Bronchial epithelial cell (primary cell): ENCODE data around the gene PLXNA4. TPM values are rescaled to one million over a fixed set of nuclear protein-coding genes. Genes with fewer than 3 reads are reported as not detected.

Experiments
- DNase-seq: peaks from one replicate; pipeline ENCODE4 v3.0.0-alpha.2; 2010; ENCODE audit warnings: low read depth
- FAIRE-seq: peaks from 2 replicates; lab custom pipeline; 2011; peaks lifted over from hg19 to GRCh38; lab: Jason Lieb, UNC
- H3K27me3 ChIP-seq: 2 replicates; pipeline ENCODE4 v1.5.1; 2011; ENCODE audit warnings: low read length; ENCODE audit not compliant: control insufficient read depth, insufficient read depth
- H3K36me3 ChIP-seq: 2 replicates; pipeline ENCODE4 v1.5.1; 2011; ENCODE audit warnings: low read length; ENCODE audit not compliant: control insufficient read depth, insufficient read depth
- H3K4me3 ChIP-seq: 2 replicates; pipeline ENCODE4 v1.5.1; 2011; ENCODE audit warnings: mild to moderate bottlenecking, low read depth, low read length, control low read depth
- CTCF ChIP-seq: IDR thresholded peaks from 2 replicates; pipeline ENCODE4 v1.5.1; 2011; ENCODE audit warnings: mild to moderate bottlenecking, moderate library complexity, low read length, control low read depth, inconsistent platforms; ENCODE audit not compliant: insufficient read depth, severe bottlenecking
- total RNA-seq: library from RNA; depleted of rRNA; stranded (reverse); fragments of >200 nt; gene quantifications from 2 replicates; pipeline ENCODE4 v1.2.1, GENCODE V29; 2014

PLXNA4 gene
- total RNA-seq, 1 donor from 2014 or later: under 0.01 TPM

- DNase-seq (no peak), FAIRE-seq (no peak)
- TF ChIP-seq CTCF: no peak
- Histone ChIP-seq H3K27me3 (no peaks in the 10 kb centered on the region), H3K36me3 (no peaks in the 10 kb centered on the region), H3K4me3 (no peak overlapping the region)
Observed at GRCh38 chr7:132114411-132114810, 461.9 kb downstream of the PLXNA4 start.

GRCh38 chr7:132113536-132114371 lies 462.5 kb downstream of the PLXNA4 start:
- FAIRE-seq (no peak), DNase-seq (no peak)
- no peak for TF ChIP-seq CTCF
- Histone ChIP-seq H3K27me3 (no peaks in the 10 kb centered on the region), H3K36me3 (no peaks in the 10 kb centered on the region), H3K4me3 (no peak overlapping the region)

GRCh38 chr7:132112657-132113056 lies 463.6 kb downstream of the PLXNA4 start:
- DNase-seq (no peak), FAIRE-seq (no peak)
- TF ChIP-seq CTCF: no peak
- H3K36me3 ChIP-seq: no peaks in the 10 kb centered on the region
- no peak overlapping the region for H3K4me3 ChIP-seq
- peaks cover 5% of the 10 kb centered on the region for H3K27me3 ChIP-seq

GRCh38 chr7:132112106-132112505 lies 464.2 kb downstream of the PLXNA4 start:
- no peak for FAIRE-seq
- no peak for TF ChIP-seq CTCF
- no peak for DNase-seq
- Histone ChIP-seq H3K36me3 (no peaks in the 10 kb centered on the region), H3K27me3 (peaks cover 5% of the 10 kb centered on the region), H3K4me3 (no peak overlapping the region)

GRCh38 chr7:132110692-132111091 lies 465.6 kb downstream of the PLXNA4 start:
- H3K4me3 ChIP-seq: no peak overlapping the region
- FAIRE-seq (no peak), DNase-seq (no peak)
- no peaks in the 10 kb centered on the region for H3K36me3 ChIP-seq
- H3K27me3 ChIP-seq: peaks cover 5% of the 10 kb centered on the region
- TF ChIP-seq CTCF: no peak

GRCh38 chr7:132109769-132110168 lies 466.5 kb downstream of the PLXNA4 start:
- DNase-seq (peak; percentile 63), FAIRE-seq (no peak)
- no peaks in the 10 kb centered on the region for H3K36me3 ChIP-seq

More at GRCh38 chr7:132109769-132110168, 466.5 kb downstream of the PLXNA4 start:
- TF ChIP-seq CTCF: no peak
- Histone ChIP-seq H3K4me3 (no peak overlapping the region), H3K27me3 (peaks cover 5% of the 10 kb centered on the region)
